GM10847 (cell line): Measurements from ENCODE around the gene LRRC74A.

ENCODE experiments used
- POLR2A ChIP-seq: IDR thresholded peaks from 2 replicates; pipeline ENCODE4 v1.6.1; 2011; ENCODE audit not compliant: insufficient read length; ENCODE audit errors: extremely low read depth

Gene LRRC74A

GRCh38 chr14:76793324-76793723 lies 32.9 kb upstream of the LRRC74A start:
- no peak for TF ChIP-seq POLR2A

GRCh38 chr14:76793956-76794355 lies 32.3 kb upstream of the LRRC74A start:
- TF ChIP-seq POLR2A, result no peak

- TF ChIP-seq POLR2A, result no peak
These were observed 19.8 kb upstream of the LRRC74A start for GRCh38 chr14:76806446-76806845.

GRCh38 chr14:76808011-76808410 lies 18.2 kb upstream of the LRRC74A start:
- no peak for TF ChIP-seq POLR2A

- TF ChIP-seq POLR2A, result no peak
These were observed 17.2 kb upstream of the LRRC74A start for GRCh38 chr14:76808990-76809389.

GRCh38 chr14:76810525-76810924 lies 15.7 kb upstream of the LRRC74A start:
- TF ChIP-seq POLR2A, result no peak

- no peak for TF ChIP-seq POLR2A
These were observed 15.2 kb upstream of the LRRC74A start for GRCh38 chr14:76810953-76811400.

GRCh38 chr14:76811561-76811960 lies 14.6 kb upstream of the LRRC74A start:
- no peak for TF ChIP-seq POLR2A

- no peak for TF ChIP-seq POLR2A
These were observed 14.2 kb upstream of the LRRC74A start for GRCh38 chr14:76812093-76812421.

GRCh38 chr14:76812422-76813383 lies 13.5 kb upstream of the LRRC74A start, which contains the start of gene ANGEL1:
Gene ANGEL1, minus strand, starts transcription at chr14:76812882. Its CDS starts 55 bp downstream, at chr14:76812827.
- peak; percentile 84 for TF ChIP-seq POLR2A

GRCh38 chr14:76814726-76815645 lies 11.2 kb upstream of the LRRC74A start:
- TF ChIP-seq POLR2A, result no peak

- no peak for TF ChIP-seq POLR2A
These were observed 5.5 kb upstream of the LRRC74A start for GRCh38 chr14:76820700-76821099.

- no peak for TF ChIP-seq POLR2A
These were observed 1.6 kb downstream of the LRRC74A start for GRCh38 chr14:76827696-76828296.

- no peak for TF ChIP-seq POLR2A
These were observed 2.3 kb downstream of the LRRC74A start for GRCh38 chr14:76828339-76829012.

- TF ChIP-seq POLR2A, result no peak
These were observed 2.8 kb downstream of the LRRC74A start for GRCh38 chr14:76829013-76829365.
